Spleen (tissue), 7 donors: ENCODE measurements around the gene PPM1E.

Source experiments
- CTCF ChIP-seq, 11 experiments: fragments of 200-600 bp in 7 of 11; fragments of 450-650 bp in 4 of 11; sonication (generic) in 4 of 11; IDR thresholded peaks in 8 of 11; conservative IDR thresholded peaks in 3 of 11; 1 replicate in 7 of 11; 2 replicates in 4 of 11; pipeline versions ENCODE4 v1.4.0 to v1.8.0; 2016 to 2021; ENCODE audit warnings: antibody characterized with exemption in 11 of 11, inconsistent platforms in 4 of 11, mild to moderate bottlenecking in 1 of 11
- POLR2AphosphoS5 ChIP-seq, 3 donors: sonication (generic); formaldehyde crosslinking; IDR thresholded peaks; one replicate each; pipeline ENCODE4 v1.5.1; 2017; ENCODE audit warnings: antibody characterized with exemption in 3 of 3
- donor health status: DM: no; HTN: no; CAD: no; lungs with moderate emphysema.
- donor health status: DM: no; HTN: no; CAD: no.
- donor health status: DM: no; HTN: no; CAD: no.

GRCh38 chr17:58980706-58981481 is 225.2 kb downstream of the PPM1E start:
- TF ChIP-seq CTCF (IDR thresholded peaks at IDR 0.05 in 8 of 11, conservative IDR thresholded peaks at IDR 0.05 in 3 of 11) (no peak), POLR2AphosphoS5 (IDR thresholded peaks at IDR 0.05) (no peak)
